ENCODE measurements around the gene TCF12. TPM values are rescaled to one million over a fixed set of nuclear protein-coding genes. Genes with fewer than 3 reads are reported as not detected.
"Not testable (repeated sequence)": the region's sequence is repeated elsewhere in the genome, so short reads cannot be mapped to it uniquely, and the experiment has no call there.

TCF12 gene
- total RNA-seq, 1 donor from 2014 or later = 138 TPM

GRCh38 chr15:56948764-56949101, 30.3 kb downstream of the TCF12 start:
- no peak overlapping the region for H3K4me3 ChIP-seq
- TF ChIP-seq POLR2A (IDR thresholded peaks at IDR 0.05) = no peak
- TF ChIP-seq, protein P1, sequence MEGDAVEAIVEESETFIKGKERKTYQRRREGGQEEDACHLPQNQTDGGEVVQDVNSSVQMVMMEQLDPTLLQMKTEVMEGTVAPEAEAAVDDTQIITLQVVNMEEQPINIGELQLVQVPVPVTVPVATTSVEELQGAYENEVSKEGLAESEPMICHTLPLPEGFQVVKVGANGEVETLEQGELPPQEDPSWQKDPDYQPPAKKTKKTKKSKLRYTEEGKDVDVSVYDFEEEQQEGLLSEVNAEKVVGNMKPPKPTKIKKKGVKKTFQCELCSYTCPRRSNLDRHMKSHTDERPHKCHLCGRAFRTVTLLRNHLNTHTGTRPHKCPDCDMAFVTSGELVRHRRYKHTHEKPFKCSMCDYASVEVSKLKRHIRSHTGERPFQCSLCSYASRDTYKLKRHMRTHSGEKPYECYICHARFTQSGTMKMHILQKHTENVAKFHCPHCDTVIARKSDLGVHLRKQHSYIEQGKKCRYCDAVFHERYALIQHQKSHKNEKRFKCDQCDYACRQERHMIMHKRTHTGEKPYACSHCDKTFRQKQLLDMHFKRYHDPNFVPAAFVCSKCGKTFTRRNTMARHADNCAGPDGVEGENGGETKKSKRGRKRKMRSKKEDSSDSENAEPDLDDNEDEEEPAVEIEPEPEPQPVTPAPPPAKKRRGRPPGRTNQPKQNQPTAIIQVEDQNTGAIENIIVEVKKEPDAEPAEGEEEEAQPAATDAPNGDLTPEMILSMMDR (IDR thresholded peaks at IDR 0.05) = no peak
- no peak for TF ChIP-seq POLR2AphosphoS5 (IDR thresholded peaks at IDR 0.05; ENCODE audit: insufficient read depth in 1 of 2, low read depth in 1 of 2)
- H3K36me3 ChIP-seq = no peaks in the 10 kb centered on the region
- no peaks in the 10 kb centered on the region for H3K27me3 ChIP-seq
- intact Hi-C loops (cut with DNase I) = no loop called here
- H3K4me1 ChIP-seq = peaks cover 18% of the 10 kb centered on the region
- no peaks in the 10 kb centered on the region for H3K9me3 ChIP-seq
- no peak overlapping the region for H3K27ac ChIP-seq
- DNase-seq (ENCODE audit: extremely low spot score in 2 of 2) = no peak

DNA sequence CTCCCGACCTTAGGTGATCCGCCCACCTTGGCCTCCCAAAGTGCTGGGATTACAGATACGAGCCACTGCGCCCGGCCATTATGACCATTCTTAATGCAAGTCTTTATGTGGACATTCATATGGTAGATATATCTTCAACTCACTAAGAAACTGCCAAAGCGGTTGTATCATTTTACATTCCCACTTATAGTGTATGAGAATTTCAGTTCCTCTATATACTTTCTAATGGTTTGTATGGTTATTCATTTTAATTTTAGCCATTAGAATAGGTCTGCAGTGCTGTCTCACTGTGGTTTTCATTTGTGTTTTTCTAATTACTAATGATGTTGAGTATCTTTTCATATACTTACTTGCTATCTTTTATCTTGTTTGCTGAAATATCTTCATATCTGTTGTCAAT, 32.5 kb downstream of the TCF12 start:
- Histone ChIP-seq H3K4me3 (no peak overlapping the region), H3K27me3 (no peaks in the 10 kb centered on the region), H3K4me1 (peaks cover 18% of the 10 kb centered on the region), H3K27ac (no peak overlapping the region), H3K36me3 (peaks cover 0 to 8% of the 10 kb centered on the region in 2 donors), H3K9me3 (peaks cover 1% of the 10 kb centered on the region)
- TF ChIP-seq, protein P1 (IDR thresholded peaks at IDR 0.05) = no peak
- TF ChIP-seq POLR2A (IDR thresholded peaks at IDR 0.05) (no peak), POLR2AphosphoS5 (IDR thresholded peaks at IDR 0.05; ENCODE audit: insufficient read depth in 1 of 2, low read depth in 1 of 2) (no peak)
- DNase-seq (ENCODE audit: extremely low spot score in 2 of 2) = no peak
- intact Hi-C loops (cut with DNase I) = no loop called here

DNA sequence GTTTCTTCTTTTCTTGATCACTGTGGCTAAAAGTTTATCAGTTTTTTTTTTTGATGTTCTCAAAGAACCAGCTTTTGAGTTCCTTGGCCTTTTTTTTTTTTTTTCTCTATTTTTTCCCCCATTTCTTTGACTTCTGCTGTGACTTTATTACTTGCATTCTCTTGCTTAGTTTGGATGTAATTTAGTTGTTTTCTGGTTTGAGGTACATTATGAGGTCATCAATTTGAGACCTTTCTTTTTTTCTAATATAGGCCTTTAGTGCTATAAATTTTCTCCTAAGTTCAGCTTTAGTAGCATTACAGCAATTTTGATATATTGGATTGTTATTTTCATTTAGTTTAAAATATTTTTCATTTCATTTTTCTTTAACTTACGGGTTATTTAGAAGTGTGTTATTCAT, 35.3 kb downstream of the TCF12 start:
- Histone ChIP-seq H3K4me3 (no peak overlapping the region), H3K9me3 (peaks cover 14% of the 10 kb centered on the region), H3K4me1 (peaks cover 10% of the 10 kb centered on the region), H3K27me3 (no peaks in the 10 kb centered on the region), H3K36me3 (peaks cover 0 to 8% of the 10 kb centered on the region in 2 donors), H3K27ac (no peak overlapping the region)
- DNase-seq (ENCODE audit: extremely low spot score in 2 of 2) = no peak
- TF ChIP-seq POLR2AphosphoS5 (IDR thresholded peaks at IDR 0.05; ENCODE audit: insufficient read depth in 1 of 2, low read depth in 1 of 2) (no peak), POLR2A (IDR thresholded peaks at IDR 0.05) (no peak)
- TF ChIP-seq, protein P1 (IDR thresholded peaks at IDR 0.05) = no peak
- intact Hi-C loops (cut with DNase I) = no loop called here

DNA sequence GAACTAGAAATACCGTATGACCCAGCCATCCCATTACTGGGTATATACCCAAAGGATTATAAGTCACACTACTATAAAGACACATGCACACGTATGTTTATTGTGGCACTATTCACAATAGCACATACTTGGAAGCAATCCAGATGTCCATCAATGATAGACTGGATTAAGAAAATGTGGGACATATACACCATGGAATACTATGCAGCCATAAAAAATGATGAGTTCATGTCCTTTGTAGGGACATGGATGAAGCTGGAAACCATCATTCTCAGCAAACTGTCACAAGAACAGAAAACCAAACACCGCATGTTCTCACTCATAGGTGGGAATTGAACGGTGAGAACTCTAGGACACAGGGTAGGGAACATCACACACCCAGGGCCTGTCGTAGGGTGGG, 36.6 kb downstream of the TCF12 start:
- H3K9me3 ChIP-seq = peaks cover 14% of the 10 kb centered on the region
- H3K4me3 ChIP-seq; H3K4me1 ChIP-seq; intact Hi-C loops (cut with DNase I); H3K27ac ChIP-seq; H3K36me3 ChIP-seq; DNase-seq (ENCODE audit: extremely low spot score in 2 of 2); H3K27me3 ChIP-seq: not testable (repeated sequence)

GRCh38 chr15:56956538-56956937, 38.1 kb downstream of the TCF12 start:
- TF ChIP-seq, protein P1 (IDR thresholded peaks at IDR 0.05) = no peak
- TF ChIP-seq POLR2AphosphoS5 (IDR thresholded peaks at IDR 0.05; ENCODE audit: insufficient read depth in 1 of 2, low read depth in 1 of 2) (no peak), POLR2A (IDR thresholded peaks at IDR 0.05) (no peak)
- no peak for DNase-seq (ENCODE audit: extremely low spot score in 2 of 2)
- Histone ChIP-seq H3K27me3 (no peaks in the 10 kb centered on the region), H3K36me3 (peaks cover 0 to 8% of the 10 kb centered on the region in 2 donors), H3K27ac (no peak overlapping the region), H3K4me3 (no peak overlapping the region), H3K9me3 (peaks cover 14% of the 10 kb centered on the region), H3K4me1 (no peaks in the 10 kb centered on the region)
- intact Hi-C loops (cut with DNase I) = no loop called here
